Measurements from ENCODE around the gene TNRC6A. TPM values are rescaled to one million over a fixed set of nuclear protein-coding genes. Genes with fewer than 3 reads are reported as not detected.
A peak's percentile ranks its signal among the peaks of the same experiment; 100 is the strongest.

The TNRC6A gene
- total and polyA plus RNA-seq, 9 of the 15 experiments (the other 6 are each of a cell fraction or from before 2014, with no cell fraction given): 3.4 to 32.1 (median 26.6) TPM

DNA sequence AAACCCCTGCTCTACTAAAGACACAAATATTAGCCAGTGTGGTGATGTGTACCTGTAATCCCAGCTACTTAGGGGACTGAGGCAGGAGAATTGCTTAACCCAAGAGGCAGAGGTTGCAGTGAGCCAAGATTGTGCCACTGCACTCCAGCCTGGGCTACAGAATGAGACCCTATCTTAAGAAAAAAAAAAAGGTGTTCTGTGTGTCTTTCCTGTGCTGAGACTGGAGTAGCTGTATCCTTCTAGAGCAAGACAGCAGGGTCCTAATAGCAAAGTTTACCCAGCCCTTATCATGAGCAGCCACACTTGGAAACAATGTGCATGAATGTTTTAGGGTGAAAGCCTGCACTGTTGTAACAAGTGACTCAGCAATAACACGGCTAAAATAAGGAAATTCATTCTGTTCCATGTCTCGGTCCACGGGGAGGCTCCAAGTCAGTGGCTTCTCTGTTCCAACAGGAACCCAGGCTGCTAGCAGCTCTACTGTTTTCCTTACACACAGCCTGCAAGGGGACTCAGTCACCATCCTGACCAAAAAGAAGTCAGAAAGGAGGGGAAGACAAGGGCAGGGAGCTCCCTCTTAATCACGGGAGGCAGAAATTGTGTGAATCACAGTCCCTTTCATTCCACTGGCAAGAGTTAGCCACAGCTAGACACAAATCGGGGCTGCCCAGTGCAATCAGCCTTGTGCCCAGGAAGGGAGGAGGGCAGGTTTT is 109.3 kb downstream of the TNRC6A start (continued):
- TF ChIP-seq, protein P1, sequence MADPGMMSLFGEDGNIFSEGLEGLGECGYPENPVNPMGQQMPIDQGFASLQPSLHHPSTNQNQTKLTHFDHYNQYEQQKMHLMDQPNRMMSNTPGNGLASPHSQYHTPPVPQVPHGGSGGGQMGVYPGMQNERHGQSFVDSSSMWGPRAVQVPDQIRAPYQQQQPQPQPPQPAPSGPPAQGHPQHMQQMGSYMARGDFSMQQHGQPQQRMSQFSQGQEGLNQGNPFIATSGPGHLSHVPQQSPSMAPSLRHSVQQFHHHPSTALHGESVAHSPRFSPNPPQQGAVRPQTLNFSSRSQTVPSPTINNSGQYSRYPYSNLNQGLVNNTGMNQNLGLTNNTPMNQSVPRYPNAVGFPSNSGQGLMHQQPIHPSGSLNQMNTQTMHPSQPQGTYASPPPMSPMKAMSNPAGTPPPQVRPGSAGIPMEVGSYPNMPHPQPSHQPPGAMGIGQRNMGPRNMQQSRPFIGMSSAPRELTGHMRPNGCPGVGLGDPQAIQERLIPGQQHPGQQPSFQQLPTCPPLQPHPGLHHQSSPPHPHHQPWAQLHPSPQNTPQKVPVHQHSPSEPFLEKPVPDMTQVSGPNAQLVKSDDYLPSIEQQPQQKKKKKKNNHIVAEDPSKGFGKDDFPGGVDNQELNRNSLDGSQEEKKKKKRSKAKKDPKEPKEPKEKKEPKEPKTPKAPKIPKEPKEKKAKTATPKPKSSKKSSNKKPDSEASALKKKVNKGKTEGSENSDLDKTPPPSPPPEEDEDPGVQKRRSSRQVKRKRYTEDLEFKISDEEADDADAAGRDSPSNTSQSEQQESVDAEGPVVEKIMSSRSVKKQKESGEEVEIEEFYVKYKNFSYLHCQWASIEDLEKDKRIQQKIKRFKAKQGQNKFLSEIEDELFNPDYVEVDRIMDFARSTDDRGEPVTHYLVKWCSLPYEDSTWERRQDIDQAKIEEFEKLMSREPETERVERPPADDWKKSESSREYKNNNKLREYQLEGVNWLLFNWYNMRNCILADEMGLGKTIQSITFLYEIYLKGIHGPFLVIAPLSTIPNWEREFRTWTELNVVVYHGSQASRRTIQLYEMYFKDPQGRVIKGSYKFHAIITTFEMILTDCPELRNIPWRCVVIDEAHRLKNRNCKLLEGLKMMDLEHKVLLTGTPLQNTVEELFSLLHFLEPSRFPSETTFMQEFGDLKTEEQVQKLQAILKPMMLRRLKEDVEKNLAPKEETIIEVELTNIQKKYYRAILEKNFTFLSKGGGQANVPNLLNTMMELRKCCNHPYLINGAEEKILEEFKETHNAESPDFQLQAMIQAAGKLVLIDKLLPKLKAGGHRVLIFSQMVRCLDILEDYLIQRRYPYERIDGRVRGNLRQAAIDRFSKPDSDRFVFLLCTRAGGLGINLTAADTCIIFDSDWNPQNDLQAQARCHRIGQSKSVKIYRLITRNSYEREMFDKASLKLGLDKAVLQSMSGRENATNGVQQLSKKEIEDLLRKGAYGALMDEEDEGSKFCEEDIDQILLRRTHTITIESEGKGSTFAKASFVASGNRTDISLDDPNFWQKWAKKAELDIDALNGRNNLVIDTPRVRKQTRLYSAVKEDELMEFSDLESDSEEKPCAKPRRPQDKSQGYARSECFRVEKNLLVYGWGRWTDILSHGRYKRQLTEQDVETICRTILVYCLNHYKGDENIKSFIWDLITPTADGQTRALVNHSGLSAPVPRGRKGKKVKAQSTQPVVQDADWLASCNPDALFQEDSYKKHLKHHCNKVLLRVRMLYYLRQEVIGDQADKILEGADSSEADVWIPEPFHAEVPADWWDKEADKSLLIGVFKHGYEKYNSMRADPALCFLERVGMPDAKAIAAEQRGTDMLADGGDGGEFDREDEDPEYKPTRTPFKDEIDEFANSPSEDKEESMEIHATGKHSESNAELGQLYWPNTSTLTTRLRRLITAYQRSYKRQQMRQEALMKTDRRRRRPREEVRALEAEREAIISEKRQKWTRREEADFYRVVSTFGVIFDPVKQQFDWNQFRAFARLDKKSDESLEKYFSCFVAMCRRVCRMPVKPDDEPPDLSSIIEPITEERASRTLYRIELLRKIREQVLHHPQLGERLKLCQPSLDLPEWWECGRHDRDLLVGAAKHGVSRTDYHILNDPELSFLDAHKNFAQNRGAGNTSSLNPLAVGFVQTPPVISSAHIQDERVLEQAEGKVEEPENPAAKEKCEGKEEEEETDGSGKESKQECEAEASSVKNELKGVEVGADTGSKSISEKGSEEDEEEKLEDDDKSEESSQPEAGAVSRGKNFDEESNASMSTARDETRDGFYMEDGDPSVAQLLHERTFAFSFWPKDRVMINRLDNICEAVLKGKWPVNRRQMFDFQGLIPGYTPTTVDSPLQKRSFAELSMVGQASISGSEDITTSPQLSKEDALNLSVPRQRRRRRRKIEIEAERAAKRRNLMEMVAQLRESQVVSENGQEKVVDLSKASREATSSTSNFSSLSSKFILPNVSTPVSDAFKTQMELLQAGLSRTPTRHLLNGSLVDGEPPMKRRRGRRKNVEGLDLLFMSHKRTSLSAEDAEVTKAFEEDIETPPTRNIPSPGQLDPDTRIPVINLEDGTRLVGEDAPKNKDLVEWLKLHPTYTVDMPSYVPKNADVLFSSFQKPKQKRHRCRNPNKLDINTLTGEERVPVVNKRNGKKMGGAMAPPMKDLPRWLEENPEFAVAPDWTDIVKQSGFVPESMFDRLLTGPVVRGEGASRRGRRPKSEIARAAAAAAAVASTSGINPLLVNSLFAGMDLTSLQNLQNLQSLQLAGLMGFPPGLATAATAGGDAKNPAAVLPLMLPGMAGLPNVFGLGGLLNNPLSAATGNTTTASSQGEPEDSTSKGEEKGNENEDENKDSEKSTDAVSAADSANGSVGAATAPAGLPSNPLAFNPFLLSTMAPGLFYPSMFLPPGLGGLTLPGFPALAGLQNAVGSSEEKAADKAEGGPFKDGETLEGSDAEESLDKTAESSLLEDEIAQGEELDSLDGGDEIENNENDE (IDR thresholded peaks at IDR 0.05; ENCODE audit: low read depth, low read length): no peak
- TF ChIP-seq KAT7 (CRISPR knock-in tag; IDR thresholded peaks at IDR 0.05; ENCODE audit: borderline replicate concordance): no peak
- peak; percentile 76 for TF ChIP-seq GATA2 (CRISPR knock-in tag; IDR thresholded peaks at IDR 0.05)
- TF ChIP-seq CXXC5 (CRISPR knock-in tag; IDR thresholded peaks at IDR 0.05): peak; percentile 41; the same call in 1 of the 2 replicates
- no peak for TF ChIP-seq ZNF124 (CRISPR knock-in tag; IDR thresholded peaks at IDR 0.05)
- TF ChIP-seq, protein P2, sequence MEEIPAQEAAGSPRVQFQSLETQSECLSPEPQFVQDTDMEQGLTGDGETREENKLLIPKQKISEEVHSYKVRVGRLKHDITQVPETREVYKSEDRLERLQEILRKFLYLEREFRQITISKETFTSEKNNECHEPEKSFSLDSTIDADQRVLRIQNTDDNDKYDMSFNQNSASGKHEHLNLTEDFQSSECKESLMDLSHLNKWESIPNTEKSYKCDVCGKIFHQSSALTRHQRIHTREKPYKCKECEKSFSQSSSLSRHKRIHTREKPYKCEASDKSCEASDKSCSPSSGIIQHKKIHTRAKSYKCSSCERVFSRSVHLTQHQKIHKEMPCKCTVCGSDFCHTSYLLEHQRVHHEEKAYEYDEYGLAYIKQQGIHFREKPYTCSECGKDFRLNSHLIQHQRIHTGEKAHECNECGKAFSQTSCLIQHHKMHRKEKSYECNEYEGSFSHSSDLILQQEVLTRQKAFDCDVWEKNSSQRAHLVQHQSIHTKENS (CRISPR knock-in tag; IDR thresholded peaks at IDR 0.05): no peak
- TF ChIP-seq SMAD1 (IDR thresholded peaks at IDR 0.05; ENCODE audit: low read depth, low read length, partially characterized antibody): peak; percentile 19
- TF ChIP-seq, protein P3, sequence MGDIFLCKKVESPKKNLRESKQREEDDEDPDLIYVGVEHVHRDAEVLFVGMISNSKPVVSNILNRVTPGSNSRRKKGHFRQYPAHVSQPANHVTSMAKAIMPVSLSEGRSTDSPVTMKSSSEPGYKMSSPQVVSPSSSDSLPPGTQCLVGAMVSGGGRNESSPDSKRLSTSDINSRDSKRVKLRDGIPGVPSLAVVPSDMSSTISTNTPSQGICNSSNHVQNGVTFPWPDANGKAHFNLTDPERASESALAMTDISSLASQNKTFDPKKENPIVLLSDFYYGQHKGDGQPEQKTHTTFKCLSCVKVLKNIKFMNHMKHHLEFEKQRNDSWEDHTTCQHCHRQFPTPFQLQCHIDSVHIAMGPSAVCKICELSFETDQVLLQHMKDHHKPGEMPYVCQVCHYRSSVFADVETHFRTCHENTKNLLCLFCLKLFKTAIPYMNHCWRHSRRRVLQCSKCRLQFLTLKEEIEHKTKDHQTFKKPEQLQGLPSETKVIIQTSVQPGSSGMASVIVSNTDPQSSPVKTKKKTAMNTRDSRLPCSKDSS (IDR thresholded peaks at IDR 0.05; ENCODE audit: low read depth, partially characterized antibody): no peak
- TF ChIP-seq ZNF140 (CRISPR knock-in tag; IDR thresholded peaks at IDR 0.05): no peak
- TF ChIP-seq CCAR2 (IDR thresholded peaks at IDR 0.05; ENCODE audit: low read depth, low read length): no peak
- TF ChIP-seq ZNF384 (IDR thresholded peaks at IDR 0.05; ENCODE audit: low read depth, low read length): peak; percentile 89
- TF ChIP-seq TEAD2 (tag; IDR thresholded peaks at IDR 0.05): no peak; the same call in 1 of the 2 replicates
- no peak for TF ChIP-seq HNRNPLL (IDR thresholded peaks at IDR 0.05; ENCODE audit: low read depth, low read length, poor library complexity, severe bottlenecking)
